Liver (tissue), 9 donors: ENCODE data around the gene CDKN1A. TPM values are rescaled to one million over a fixed set of nuclear protein-coding genes. Genes with fewer than 3 reads are reported as not detected.

Experiments
- DNase-seq: peaks from one replicate; pipeline ENCODE4 v3.0.0-alpha.2; 2017; ENCODE audit warnings: low spot score
- H3K27ac ChIP-seq, 2 donors: one replicate each; pipeline ENCODE4 v1.7.0; 2013; ENCODE audit warnings: inconsistent platforms in 2 of 2, low read length in 2 of 2, control low read depth in 1 of 2, low read depth in 1 of 2, mild to moderate bottlenecking in 1 of 2
- H3K27me3 ChIP-seq, 4 donors: one replicate each; pipeline versions ENCODE4 v1.6.1 to v1.7.0; 2013; ENCODE audit warnings: low read length in 3 of 4, inconsistent platforms in 1 of 4, mild to moderate bottlenecking in 1 of 4, moderate library complexity in 1 of 4; ENCODE audit not compliant: control insufficient read depth in 4 of 4, insufficient read depth in 4 of 4
- H3K36me3 ChIP-seq, 4 donors: one replicate each; pipeline versions ENCODE4 v1.6.1 to v1.7.0; 2013; ENCODE audit warnings: low read length in 3 of 4, mild to moderate bottlenecking in 3 of 4, low read depth in 1 of 4, moderate library complexity in 1 of 4; ENCODE audit not compliant: control insufficient read depth in 4 of 4, insufficient read depth in 3 of 4
- H3K4me1 ChIP-seq, 4 donors: one replicate each; pipeline versions ENCODE4 v1.6.1 to v1.7.0; 2013; ENCODE audit warnings: low read length in 3 of 4, mild to moderate bottlenecking in 3 of 4, moderate library complexity in 1 of 4; ENCODE audit not compliant: control insufficient read depth in 4 of 4, insufficient read depth in 4 of 4
- H3K4me3 ChIP-seq, 3 donors: one replicate each; pipeline versions ENCODE4 v1.6.1 to v1.7.0; 2013; ENCODE audit warnings: low read length in 3 of 3, control low read depth in 1 of 3, low read depth in 1 of 3, mild to moderate bottlenecking in 1 of 3
- H3K9ac ChIP-seq, 2 donors: one replicate each; pipeline ENCODE4 v1.7.0; 2013; ENCODE audit warnings: low read length in 2 of 2, mild to moderate bottlenecking in 2 of 2, moderate library complexity in 2 of 2, control low read depth in 1 of 2, low read depth in 1 of 2
- H3K9me3 ChIP-seq, 4 donors: one replicate each; pipeline versions ENCODE4 v1.6.1 to v1.7.0; 2013; ENCODE audit warnings: low read length in 3 of 4; ENCODE audit not compliant: control insufficient read depth in 4 of 4
- ATF3 ChIP-seq: IDR thresholded peaks from 2 replicates; pipeline ENCODE4 v1.6.1; 2016; ENCODE audit warnings: antibody characterized with exemption
- CTCF ChIP-seq: fragments of 150-350 bp; IDR thresholded peaks from 2 replicates; pipeline ENCODE4 v1.5.1; 2017; ENCODE audit warnings: improper control_type of control experiment, low read depth, low read length; ENCODE audit not compliant: missing input control
- EGR1 ChIP-seq, 2 donors: IDR thresholded peaks; 2 replicates each; pipeline ENCODE4 v1.6.1; 2016 to 2018; ENCODE audit warnings: antibody characterized with exemption in 2 of 2, low read depth in 2 of 2
- FOXA1 ChIP-seq: IDR thresholded peaks from 2 replicates; pipeline ENCODE4 v1.6.1; 2016; ENCODE audit warnings: antibody characterized with exemption
- FOXA2 ChIP-seq: IDR thresholded peaks from 2 replicates; pipeline ENCODE4 v1.6.1; 2016; ENCODE audit warnings: antibody characterized with exemption
- GABPA ChIP-seq, 2 donors: IDR thresholded peaks in 1 of 2; conservative IDR thresholded peaks in 1 of 2; 2 replicates each; pipeline ENCODE4 v1.6.1; 2016; ENCODE audit warnings: antibody characterized with exemption in 2 of 2, mild to moderate bottlenecking in 1 of 2, moderate library complexity in 1 of 2
- HNF4G ChIP-seq: IDR thresholded peaks from 2 replicates; pipeline ENCODE4 v1.6.1; 2016; ENCODE audit warnings: antibody characterized with exemption
- JUND ChIP-seq, 2 donors: IDR thresholded peaks; 2 replicates each; pipeline ENCODE4 v1.6.1; 2016; ENCODE audit warnings: antibody characterized with exemption in 2 of 2
- MAX ChIP-seq: IDR thresholded peaks from 2 replicates; pipeline ENCODE4 v1.6.1; 2016; ENCODE audit warnings: antibody characterized with exemption
- NR2F2 ChIP-seq: IDR thresholded peaks from 2 replicates; pipeline ENCODE4 v1.6.1; 2016; ENCODE audit warnings: antibody characterized with exemption
- RAD21 ChIP-seq, 2 donors: IDR thresholded peaks; 2 replicates each; pipeline ENCODE4 v1.6.1; 2016; ENCODE audit warnings: antibody characterized with exemption in 2 of 2, mild to moderate bottlenecking in 2 of 2
- REST ChIP-seq: IDR thresholded peaks from 2 replicates; pipeline ENCODE4 v1.6.1; 2016; ENCODE audit warnings: antibody characterized with exemption, mild to moderate bottlenecking
- RXRA ChIP-seq, 2 donors: IDR thresholded peaks; 2 replicates each; pipeline ENCODE4 v1.6.1; 2017 to 2018; ENCODE audit warnings: antibody characterized with exemption in 2 of 2, mild to moderate bottlenecking in 1 of 2
- SP1 ChIP-seq: IDR thresholded peaks from 2 replicates; pipeline ENCODE4 v1.6.1; 2018; ENCODE audit warnings: antibody characterized with exemption, mild to moderate bottlenecking
- TAF1 ChIP-seq: conservative IDR thresholded peaks from 2 replicates; pipeline ENCODE4 v1.6.1; 2016; ENCODE audit warnings: antibody characterized with exemption, mild to moderate bottlenecking
- YY1 ChIP-seq: IDR thresholded peaks from 2 replicates; pipeline ENCODE4 v1.6.1; 2016; ENCODE audit warnings: antibody characterized with exemption, mild to moderate bottlenecking
- WGBS: extraction: QIAGEN DNeasy Blood & Tissue Kit; methylation state at CpG from one replicate; pipeline ENCODE4 v1.1.7; 2013; 5-methylcytosine and 5-hydroxymethylcytosine counted together
- polyA plus RNA-seq, 2 donors: library from polyadenylated mRNA; stranded (reverse) in 1 of 2; unstranded in 1 of 2; fragments of 200-250 nt in 1 of 2; fragments of >200 nt in 1 of 2; fragmentation: Nextera tagmentation in 1 of 2; extraction: Ambion mirVana in 1 of 2; gene quantifications; one replicate each; pipeline versions ENCODE4 v1.2.1 to v1.2.3, GENCODE V29; 2013 to 2015
- total RNA-seq, 2 donors: library from RNA; depleted of rRNA; stranded (reverse); fragments of >200 nt; gene quantifications; one replicate each; pipeline ENCODE4 v1.2.3, GENCODE V29; 2014
- donor health status: healthy.
- donor health status: healthy.
- donor health status: healthy.
- donor health status: healthy.
- donor health status: healthy.

CDKN1A gene
- total and polyA plus RNA-seq, 4 donors = 3.2 to 41.7 (median 20.5) TPM

- no peaks in the 10 kb centered on the region for H3K9me3 ChIP-seq
- H3K36me3 ChIP-seq = no peaks in the 10 kb centered on the region
- no peak overlapping the region for H3K27ac ChIP-seq
- peak overlapping the region in 1 of 3 donors; percentile 20 for H3K4me3 ChIP-seq
- H3K4me1 ChIP-seq = peaks cover 0 to 8% (median 2%) of the 10 kb centered on the region in 4 donors
- TF ChIP-seq NR2F2 (no peak), EGR1 (IDR thresholded peaks at IDR 0.05; ENCODE audit: low read depth in 2 of 2) (no peak), SP1 (peak; percentile 10), RXRA (IDR thresholded peaks at IDR 0.05) (peak; percentile 7 to 11)
- DNase-seq = no peak
- 23% methylated on average over 44 of the region's 44 CpGs for WGBS
- H3K27me3 ChIP-seq = no peaks in the 10 kb centered on the region
- no peak overlapping the region for H3K9ac ChIP-seq
Observed at GRCh38 chr6:36660771-36661471, 17.6 kb upstream of the CDKN1A start.

- Histone ChIP-seq H3K36me3 (no peaks in the 10 kb centered on the region), H3K9me3 (no peaks in the 10 kb centered on the region), H3K9ac (no peak overlapping the region), H3K4me1 (peaks cover 0 to 12% (median 4%) of the 10 kb centered on the region in 4 donors), H3K27me3 (no peaks in the 10 kb centered on the region), H3K4me3 (no peak overlapping the region), H3K27ac (no peak overlapping the region)
- WGBS = 89% methylated on average over 5 of the region's 5 CpGs
- DNase-seq = no peak
- TF ChIP-seq HNF4G = no peak
- no peak for TF ChIP-seq MAX
- TF ChIP-seq FOXA1 = no peak
- no peak for TF ChIP-seq RAD21 (IDR thresholded peaks at IDR 0.05)
- TF ChIP-seq RXRA (IDR thresholded peaks at IDR 0.05) = no peak
- no peak for TF ChIP-seq CTCF
- TF ChIP-seq GABPA (IDR thresholded peaks at IDR 0.05 in 1 of 2, conservative IDR thresholded peaks at IDR 0.05 in 1 of 2) = no peak
- TF ChIP-seq ATF3 = no peak
- no peak for TF ChIP-seq FOXA2
- no peak for TF ChIP-seq TAF1
- no peak for TF ChIP-seq YY1
Observed at GRCh38 chr6:36662380-36662779, 16.1 kb upstream of the CDKN1A start.

GRCh38 chr6:36662827-36663256 lies 15.7 kb upstream of the CDKN1A start:
- TF ChIP-seq HNF4G = no peak
- no peak for TF ChIP-seq FOXA1
- TF ChIP-seq ATF3 = no peak
- no peak for TF ChIP-seq FOXA2
- no peak for TF ChIP-seq YY1
- TF ChIP-seq MAX = no peak
- TF ChIP-seq RAD21 (IDR thresholded peaks at IDR 0.05) = no peak
- no peak for TF ChIP-seq EGR1 (IDR thresholded peaks at IDR 0.05; ENCODE audit: low read depth in 2 of 2)
- TF ChIP-seq TAF1 = no peak
- TF ChIP-seq NR2F2 = no peak
- no peak for TF ChIP-seq REST
- no peak for TF ChIP-seq JUND (IDR thresholded peaks at IDR 0.05)
- no peak for TF ChIP-seq RXRA (IDR thresholded peaks at IDR 0.05)
- Histone ChIP-seq H3K27ac (no peak overlapping the region), H3K9me3 (no peaks in the 10 kb centered on the region), H3K9ac (no peak overlapping the region), H3K4me3 (no peak overlapping the region), H3K27me3 (no peaks in the 10 kb centered on the region), H3K4me1 (peaks cover 0 to 12% (median 4%) of the 10 kb centered on the region in 4 donors), H3K36me3 (no peaks in the 10 kb centered on the region)
- 72% methylated on average over 6 of the region's 6 CpGs for WGBS
- DNase-seq = no peak
